HepG2 (cell line): ENCODE results near the gene ARHGAP19. TPM values are rescaled to one million over a fixed set of nuclear protein-coding genes. Genes with fewer than 3 reads are reported as not detected.

ENCODE experiments used
- ATAC-seq: fragments of 200-7000 bp; cut with Tn5 transposase; 3 replicates; pipeline ENCODE4 v1.9.1; 2020; ENCODE audit warnings: mild to moderate bottlenecking, moderate library complexity
- BruUV-seq: library from RNA; stranded (reverse); fragments of 400-500 nt; replicated peaks from 2 replicates; lab custom pipeline; 2021; lab: Mats Ljungman, UMichigan
- CTCF ChIA-PET: fragments of 300-600 bp; formaldehyde crosslinking; extraction: SDS; loops from one replicate; lab custom pipeline; 2021; ENCODE audit warnings: low total read pairs, inconsistent platforms, low intra/inter-chr PET ratio; lab: Yijun Ruan, JAX
- POLR2A ChIA-PET: fragments of 350-600 bp; sonication (Branson Sonifier 250); formaldehyde crosslinking; loops from one replicate; lab custom pipeline; 2020; ENCODE audit warnings: antibody characterized with exemption, inconsistent platforms; lab: Yijun Ruan, JAX
- DNase-seq: peaks from one replicate; pipeline ENCODE4 v3.0.0-alpha.2; 2015; ENCODE audit warnings: low spot score
- FAIRE-seq: peaks from 3 replicates; lab custom pipeline; 2011; peaks lifted over from hg19 to GRCh38; lab: Jason Lieb, UNC
- H2AFZ ChIP-seq: one replicate; pipeline ENCODE4 v1.6.1; 2011; ENCODE audit warnings: low read length, inconsistent platforms
- H3K27ac ChIP-seq: fragments of 300-600 bp; 3 replicates; pipeline ENCODE4 v1.8.0; 2011; ENCODE audit warnings: mixed run types, mild to moderate bottlenecking, mixed read lengths, low read length, inconsistent platforms; ENCODE audit not compliant: insufficient read depth; ENCODE audit errors: extremely low read length
- H3K27me3 ChIP-seq, 2 experiments: fragments of 200-600 bp in 1 of 2; 2 replicates in 1 of 2; 3 replicates in 1 of 2; pipeline versions ENCODE4 v1.6.0 to v1.8.0; 2011; ENCODE audit warnings: low read length in 2 of 2, mild to moderate bottlenecking in 2 of 2, moderate library complexity in 2 of 2, inconsistent platforms in 1 of 2; ENCODE audit not compliant: insufficient read depth in 2 of 2, control insufficient read depth in 1 of 2
- H3K36me3 ChIP-seq, 2 experiments: fragments of 200-600 bp in 1 of 2; replicated peaks in 1 of 2; 2 replicates in 1 of 2; 3 replicates in 1 of 2; pipeline versions ENCODE4 v1.5.1 to v1.8.0; 2011; ENCODE audit warnings: low read length in 2 of 2, inconsistent platforms in 1 of 2; ENCODE audit not compliant: insufficient read depth in 2 of 2, control insufficient read depth in 1 of 2
- H3K4me1 ChIP-seq: 2 replicates; pipeline ENCODE4 v1.5.1; 2012; ENCODE audit warnings: low read length, inconsistent platforms; ENCODE audit not compliant: insufficient read depth
- H3K4me2 ChIP-seq: 2 replicates; pipeline ENCODE4 v1.6.0; 2011; ENCODE audit warnings: low read depth, low read length, inconsistent platforms
- H3K4me3 ChIP-seq, 3 experiments: fragments of 200-600 bp in 1 of 3; sonication (generic), shearing (Covaris generic) in 1 of 3; replicated peaks in 1 of 3; 2 replicates each; pipeline ENCODE4 v1.5.1; 2011 to 2016; ENCODE audit warnings: low read length in 3 of 3, inconsistent platforms in 2 of 3, low read depth in 2 of 3, mild to moderate bottlenecking in 2 of 3, control low read depth in 1 of 3, mixed read lengths in 1 of 3; ENCODE audit not compliant: insufficient read depth in 1 of 3
- H3K79me2 ChIP-seq: one replicate; pipeline ENCODE4 v1.6.1; 2011; ENCODE audit warnings: low read length, inconsistent platforms; ENCODE audit not compliant: insufficient read depth
- H3K9ac ChIP-seq: 2 replicates; pipeline ENCODE4 v1.6.0; 2011; ENCODE audit warnings: mild to moderate bottlenecking, low read depth, low read length, inconsistent platforms; ENCODE audit not compliant: insufficient read depth
- H3K9me3 ChIP-seq: 2 replicates; pipeline ENCODE4 v1.5.1; 2012; ENCODE audit warnings: mild to moderate bottlenecking, low read length
- H4K20me1 ChIP-seq: 2 replicates; pipeline ENCODE4 v1.6.0; 2011; ENCODE audit warnings: inconsistent platforms, mild to moderate bottlenecking, low read length, moderate library complexity; ENCODE audit not compliant: insufficient read depth
- GABPA ChIP-seq, 2 experiments: IDR thresholded peaks; 2 replicates each; pipeline ENCODE4 v1.6.1; 2011 to 2016; ENCODE audit warnings: low read depth in 2 of 2, low read length in 1 of 2, missing biosample characterization in 1 of 2, missing genetic modification characterization in 1 of 2
- HOXA9 ChIP-seq: sonication (generic); formaldehyde crosslinking; IDR thresholded peaks from 2 replicates; pipeline ENCODE4 v1.8.1; 2022; ENCODE audit warnings: missing genetic modification reagents, mild to moderate bottlenecking, moderate library complexity, borderline replicate concordance
- JDP2 ChIP-seq: sonication (generic); formaldehyde crosslinking; IDR thresholded peaks from 2 replicates; pipeline ENCODE4 v1.8.1; 2022; ENCODE audit warnings: missing genetic modification reagents, borderline replicate concordance
- KAT8 ChIP-seq: IDR thresholded peaks from 2 replicates; pipeline ENCODE4 v1.6.1; 2016; ENCODE audit warnings: missing genetic modification reagents, missing compliant biosample characterization
- MED8 ChIP-seq: sonication (generic); formaldehyde crosslinking; IDR thresholded peaks from 2 replicates; pipeline ENCODE4 v1.8.1; 2023; ENCODE audit warnings: mild to moderate bottlenecking, missing genetic modification reagents; ENCODE audit not compliant: insufficient replicate concordance
- NFE2 ChIP-seq: sonication (generic); formaldehyde crosslinking; IDR thresholded peaks from 2 replicates; pipeline ENCODE4 v1.4.0; 2020; ENCODE audit warnings: missing genetic modification reagents
- NRL ChIP-seq: sonication (generic); formaldehyde crosslinking; IDR thresholded peaks from 2 replicates; pipeline ENCODE4 v1.5.0; 2020; ENCODE audit warnings: missing genetic modification reagents, mild to moderate bottlenecking, moderate library complexity, borderline replicate concordance
- POLR2A ChIP-seq, 2 experiments: IDR thresholded peaks; 2 replicates each; pipeline ENCODE4 v1.6.1; 2011; ENCODE audit warnings: low read depth in 2 of 2, low read length in 2 of 2, mild to moderate bottlenecking in 1 of 2, moderate library complexity in 1 of 2; ENCODE audit not compliant: insufficient read depth in 1 of 2
- RFX3 ChIP-seq: IDR thresholded peaks from 2 replicates; pipeline ENCODE4 v1.6.1; 2016; ENCODE audit warnings: missing biosample characterization, missing genetic modification reagents
- SATB2 ChIP-seq: sonication (generic); formaldehyde crosslinking; IDR thresholded peaks from 2 replicates; pipeline ENCODE4 v1.5.0; 2020; ENCODE audit warnings: missing genetic modification reagents
- SRSF9 ChIP-seq: fragments of 200-400 bp; formaldehyde crosslinking; IDR thresholded peaks from 2 replicates; pipeline ENCODE4 v1.6.1; 2018; ENCODE audit warnings: borderline replicate concordance, mild to moderate bottlenecking, low read depth, low read length; ENCODE audit not compliant: insufficient read depth, poor library complexity, severe bottlenecking
- ZNF10 ChIP-seq: sonication (generic); formaldehyde crosslinking; IDR thresholded peaks from 2 replicates; pipeline ENCODE4 v1.4.0; 2020; ENCODE audit warnings: mild to moderate bottlenecking, low read depth, missing genetic modification reagents, borderline replicate concordance
- ZNF367 ChIP-seq: sonication (generic); formaldehyde crosslinking; IDR thresholded peaks from 2 replicates; pipeline ENCODE4 v1.4.0; 2020; ENCODE audit warnings: missing genetic modification reagents, borderline replicate concordance
- ZNF576 ChIP-seq: sonication (generic); formaldehyde crosslinking; IDR thresholded peaks from 2 replicates; pipeline ENCODE4 v1.4.0; 2020; ENCODE audit warnings: mild to moderate bottlenecking, missing genetic modification reagents
- WGBS: methylation state at CpG from one replicate; pipeline ENCODE4 v1.1.6; 2017; ENCODE audit warnings: low lambda C conversion rate; 5-methylcytosine and 5-hydroxymethylcytosine counted together
- in situ Hi-C: cut with HindIII; loops from 2 replicates; pipeline ENCODE4 v1.10.0; 2017; ENCODE audit warnings: low pct_unique_long_range_greater_than_20kb; ENCODE audit not compliant: extremely low pct_ligation_motif_present
- intact Hi-C: fragments of 100-400 bp; cut with micrococcal nuclease; formaldehyde crosslinking; loops from one replicate; pipeline ENCODE4 v1.10.0; 2022; ENCODE audit not compliant: unreplicated experiment
- polyA plus RNA-seq, 8 experiments: library from polyadenylated mRNA; depleted of rRNA in 3 of 8; stranded (reverse) in 7 of 8; unstranded in 1 of 8; fragments of >200 nt; fragmentation: Illumina TruSeq in 4 of 8; extraction: Trizol in 4 of 8; gene quantifications; 2 replicates each; pipeline versions ENCODE4 v1.2.1 to v1.2.3, GENCODE V29; 2011 to 2016; ENCODE audit warnings: low read depth in 4 of 8, missing spikeins in 1 of 8, mixed read lengths in 1 of 8; ENCODE audit not compliant: insufficient read depth in 1 of 8
- total RNA-seq, 5 experiments: library from RNA; depleted of rRNA; stranded (reverse); fragments of >200 nt; fragmentation: Illumina TruSeq; extraction: Trizol; gene quantifications; 2 replicates each; pipeline ENCODE4 v1.2.3, GENCODE V29; 2016; ENCODE audit warnings: low read depth in 1 of 5

Gene ARHGAP19
- total and polyA plus RNA-seq, 2 of the 13 experiments (the other 11 are each of a cell fraction or from before 2014, with no cell fraction given) = 7.6 to 10.0 TPM

- no peaks in the 10 kb centered on the region for H3K27me3 ChIP-seq
- BruUV-seq = no TSS peak
- H3K27ac ChIP-seq = peak overlapping the region; percentile 91
- FAIRE-seq = no peak
- in situ Hi-C loops = loop anchor here (5.0 kb wide), 1 partner anchor 37 kb away; the partner anchor contains the start of gene ARHGAP19
- TF ChIP-seq POLR2A (IDR thresholded peaks at IDR 0.05; ENCODE audit: insufficient read depth in 1 of 2, low read depth in 2 of 2, low read length in 2 of 2) (no peak), MED8 (CRISPR knock-in tag) (no peak), NRL (CRISPR knock-in tag) (no peak), KAT8 (CRISPR knock-in tag) (no peak), NFE2 (CRISPR knock-in tag) (no peak), JDP2 (CRISPR knock-in tag) (no peak), SRSF9 (no peak), ZNF576 (CRISPR knock-in tag) (no peak), SATB2 (CRISPR knock-in tag) (no peak), ZNF367 (CRISPR knock-in tag) (no peak), RFX3 (CRISPR knock-in tag) (no peak), ZNF10 (CRISPR knock-in tag) (no peak), GABPA (IDR thresholded peaks at IDR 0.05; ENCODE audit: low read depth, low read length) (no peak), GABPA (CRISPR knock-in tag; IDR thresholded peaks at IDR 0.05; ENCODE audit: low read depth) (no peak), HOXA9 (CRISPR knock-in tag) (no peak)
- TF ChIP-seq, all 625 proteins: peak for 0
- CTCF ChIA-PET = no interaction called here
- no peak overlapping the region for H3K4me3 ChIP-seq
- H3K4me2 ChIP-seq = peak overlapping the region; percentile 89; the same call in 1 of the 2 replicates
- H3K79me2 ChIP-seq = peaks cover 40% of the 10 kb centered on the region
- no peak overlapping the region for H3K9ac ChIP-seq
- H2AFZ ChIP-seq = no peak overlapping the region
- H3K4me1 ChIP-seq = peaks cover 74% of the 10 kb centered on the region
- no peak for DNase-seq
- no peaks in the 10 kb centered on the region for H4K20me1 ChIP-seq
- H3K36me3 ChIP-seq = no peaks in the 10 kb centered on the region
- intact Hi-C loops = loop anchor here (1.0 to 2.0 kb wide), 2 partner anchors 24 to 37 kb away; partner anchors contain the start of gene ARHGAP19
- POLR2A ChIA-PET = interaction anchor here (2.8 to 7.4 kb wide), 3 partner anchors 11 to 51 kb away, joined by 19 to 98 read pairs (median 27); partner anchors contain the start of genes ARHGAP19 and FRAT1
- no peak for ATAC-seq
- H3K9me3 ChIP-seq = no peaks in the 10 kb centered on the region
- 98% methylated on average over 5 of the region's 5 CpGs for WGBS
These were observed 37.3 kb upstream of the ARHGAP19 start for GRCh38 chr10:97329766-97330165.
